NCI-H2029 (cell line): ENCODE measurements around the gene MELK.

Source experiments
- DNase-seq: peaks from one replicate; lab custom pipeline; 2025; lab: John Stamatoyannopoulos, UW

The MELK gene

DNA sequence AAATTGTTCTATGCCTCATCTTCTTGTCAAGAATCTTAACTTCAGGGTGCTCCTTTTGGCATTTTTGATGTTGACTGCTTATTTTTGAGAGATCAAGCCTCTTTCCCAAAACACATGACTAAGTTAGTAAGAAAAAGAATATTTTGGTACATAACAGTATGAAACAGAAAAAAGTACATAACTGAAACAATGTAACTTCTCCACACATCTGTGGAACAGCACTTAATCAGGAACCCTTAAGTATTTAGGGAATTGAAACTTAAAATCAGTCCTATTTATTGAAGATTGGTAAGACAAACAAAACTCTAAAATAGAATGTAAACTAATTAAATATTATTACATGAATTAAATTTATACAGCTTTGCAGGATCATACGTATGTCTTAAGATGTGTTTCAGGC lies 103.4 kb downstream of the MELK start:
- no peak for DNase-seq

DNA sequence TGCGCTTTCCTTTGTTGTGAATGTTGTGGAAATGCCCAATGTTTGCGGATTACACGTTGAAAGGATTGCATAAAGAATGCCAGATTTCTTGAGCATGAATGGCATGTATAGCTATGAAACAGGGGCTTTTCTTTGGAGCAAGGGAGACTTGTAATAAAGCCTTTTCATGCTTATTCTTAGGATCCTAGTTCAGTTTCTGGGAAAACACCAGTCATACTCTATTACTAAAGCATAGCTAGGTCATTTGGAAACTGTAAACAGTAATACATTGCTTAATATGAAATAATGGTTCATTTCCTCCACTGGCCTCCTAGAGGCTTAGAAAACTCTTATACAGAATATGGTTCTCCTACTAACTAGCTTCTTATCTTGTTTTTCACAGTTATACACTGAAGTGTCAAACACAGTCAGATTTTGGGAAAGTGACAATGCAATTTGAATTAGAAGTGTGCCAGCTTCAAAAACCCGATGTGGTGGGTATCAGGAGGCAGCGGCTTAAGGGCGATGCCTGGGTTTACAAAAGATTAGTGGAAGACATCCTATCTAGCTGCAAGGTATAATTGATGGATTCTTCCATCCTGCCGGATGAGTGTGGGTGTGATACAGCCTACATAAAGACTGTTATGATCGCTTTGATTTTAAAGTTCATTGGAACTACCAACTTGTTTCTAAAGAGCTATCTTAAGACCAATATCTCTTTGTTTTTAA lies 104.2 kb downstream of the MELK start:
- DNase-seq = no peak

DNA sequence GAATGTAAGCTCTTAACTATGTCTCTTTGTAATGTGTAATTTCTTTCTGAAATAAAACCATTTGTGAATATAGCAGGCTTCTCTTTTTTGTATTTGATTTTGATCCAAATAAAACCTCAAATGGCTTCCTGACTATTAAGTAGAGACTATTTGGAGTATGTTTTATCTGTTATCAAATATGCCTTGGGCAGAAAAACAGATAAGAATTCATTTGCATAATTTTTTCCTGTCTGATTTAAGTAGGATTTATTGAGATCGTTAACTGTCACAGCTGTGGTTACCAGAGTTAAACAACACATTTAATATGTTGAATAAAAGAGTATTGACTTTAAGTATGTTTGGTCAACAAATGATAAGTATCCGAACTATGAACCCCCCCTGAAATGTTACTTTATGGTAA lies 104.9 kb downstream of the MELK start:
- no peak for DNase-seq

DNA sequence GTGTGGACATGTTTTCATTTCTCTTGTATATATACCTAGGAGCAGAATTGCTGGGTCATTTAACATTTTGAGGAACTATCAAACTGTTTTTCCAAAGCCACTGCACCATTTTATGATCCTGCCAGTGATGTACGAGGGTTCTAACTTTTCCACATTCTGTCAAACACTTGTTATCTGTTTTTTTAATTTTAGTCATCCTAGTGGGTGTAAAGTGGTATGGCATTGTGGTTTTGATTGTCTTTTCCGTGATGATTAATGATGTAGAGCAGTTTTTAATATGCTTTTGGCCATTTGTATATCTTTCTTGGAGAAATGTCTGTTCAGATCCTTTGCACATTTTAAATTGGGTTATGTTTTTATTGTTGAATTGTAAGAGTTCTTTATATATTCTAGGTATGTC lies 107.0 kb downstream of the MELK start:
- no peak for DNase-seq

DNA sequence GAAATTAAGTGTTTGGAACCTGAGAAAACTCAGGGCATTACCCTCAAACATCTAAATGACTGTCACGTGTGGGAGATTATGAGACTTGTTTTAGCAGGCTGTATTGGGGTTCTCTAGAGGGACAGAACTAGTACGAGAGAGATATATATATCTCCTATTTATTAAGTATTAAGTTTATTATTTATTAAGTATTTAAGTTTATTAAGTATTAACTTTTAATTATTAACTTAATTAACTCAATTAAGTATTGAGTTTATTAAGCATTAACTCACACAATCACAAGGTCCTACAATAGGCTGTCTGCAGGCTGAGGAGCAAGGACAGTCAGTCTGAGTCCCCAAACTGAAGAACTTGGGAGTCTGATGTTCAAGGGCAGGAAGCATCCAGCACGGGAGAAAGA lies 113.8 kb downstream of the MELK start:
- no peak for DNase-seq

DNA sequence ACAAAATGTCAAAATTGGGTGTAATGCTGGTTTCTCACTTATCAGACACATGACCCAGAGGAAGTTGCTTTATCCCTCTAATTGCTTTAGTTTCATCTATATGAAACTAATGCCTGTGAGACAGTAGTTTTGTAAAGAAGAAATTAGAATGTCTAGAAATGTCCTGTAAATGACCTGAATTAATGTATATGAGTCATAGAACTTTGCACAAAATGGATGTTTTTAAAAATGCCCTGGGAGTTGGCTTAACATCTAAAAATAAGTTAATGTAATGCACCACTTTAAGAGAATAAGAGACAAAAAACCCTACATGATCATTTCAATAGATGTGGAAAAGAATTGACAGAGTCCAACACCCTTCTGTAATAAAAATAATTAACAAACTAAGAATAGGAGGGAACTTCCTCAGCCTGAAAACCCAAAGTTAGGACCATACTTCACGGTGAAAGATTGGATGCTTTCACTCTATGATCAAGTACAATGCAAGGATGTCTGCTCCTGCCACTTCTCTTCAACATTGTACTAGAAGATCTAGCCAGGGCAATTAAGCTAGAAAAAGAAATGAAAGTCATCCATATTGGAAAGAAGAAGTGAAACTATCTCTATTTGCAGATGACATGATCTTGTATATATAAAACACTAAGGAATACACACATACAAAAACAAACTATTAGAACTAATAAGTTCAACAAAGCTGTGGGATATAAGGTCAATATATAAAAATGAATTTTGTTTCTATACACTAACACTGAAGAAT lies 117.9 kb downstream of the MELK start:
- DNase-seq = no peak

DNA sequence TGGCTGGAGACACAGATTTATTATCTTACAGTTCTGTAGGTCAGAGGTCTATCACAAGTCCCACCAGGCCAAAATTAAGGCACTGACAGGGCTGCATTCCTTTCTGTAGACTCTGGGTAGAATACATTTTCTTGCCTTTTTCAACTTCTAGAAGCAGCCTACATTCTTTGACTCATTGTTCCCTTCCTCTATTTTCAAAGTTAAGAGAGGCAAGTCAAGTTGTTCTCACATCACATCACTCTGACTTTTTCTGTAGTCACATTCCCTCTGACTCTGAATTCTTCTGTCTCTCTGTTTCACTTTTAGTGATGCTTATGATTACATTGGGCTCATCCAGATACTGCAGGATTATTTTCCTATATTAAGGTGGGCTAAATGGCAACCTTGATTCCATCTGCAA lies 119.0 kb downstream of the MELK start:
- DNase-seq = no peak

DNA sequence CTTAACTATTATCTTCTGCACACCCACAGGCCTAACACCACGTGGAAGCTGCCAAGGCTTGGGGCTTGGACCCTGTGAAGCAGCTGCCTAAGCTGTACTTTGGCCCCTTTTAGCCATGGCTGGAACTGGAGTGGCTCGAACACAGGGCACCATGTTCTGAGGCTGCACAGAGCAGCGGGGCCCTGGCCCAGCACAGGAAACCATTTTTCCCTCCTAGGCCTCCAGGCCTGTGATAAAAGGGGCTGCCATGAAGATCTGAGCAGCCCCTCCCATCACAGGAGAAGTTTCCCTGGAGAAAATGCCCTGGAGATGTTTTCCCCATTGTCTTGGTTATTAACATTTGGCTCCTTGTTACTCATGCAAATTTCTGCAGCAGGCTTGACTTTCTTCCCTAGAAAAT lies 126.3 kb downstream of the MELK start:
- DNase-seq = no peak

DNA sequence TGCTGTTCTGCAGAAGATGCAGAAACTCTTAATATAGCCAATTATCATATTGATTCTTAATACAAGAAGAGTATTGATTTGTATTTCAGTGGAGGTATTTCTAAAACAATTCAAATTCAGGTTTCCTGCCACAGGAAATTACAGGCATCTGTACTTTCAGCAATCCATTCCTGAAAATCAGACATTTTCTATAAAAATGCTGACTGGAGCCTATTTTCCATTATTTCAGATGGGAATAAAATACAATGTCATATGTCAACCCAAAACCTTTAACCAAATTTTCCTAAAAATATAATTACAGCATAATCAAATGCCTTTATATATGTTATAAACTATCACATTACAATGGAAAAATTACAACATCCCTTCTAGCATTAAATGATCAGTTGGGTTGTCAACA lies 131.5 kb downstream of the MELK start:
- no peak for DNase-seq

DNA sequence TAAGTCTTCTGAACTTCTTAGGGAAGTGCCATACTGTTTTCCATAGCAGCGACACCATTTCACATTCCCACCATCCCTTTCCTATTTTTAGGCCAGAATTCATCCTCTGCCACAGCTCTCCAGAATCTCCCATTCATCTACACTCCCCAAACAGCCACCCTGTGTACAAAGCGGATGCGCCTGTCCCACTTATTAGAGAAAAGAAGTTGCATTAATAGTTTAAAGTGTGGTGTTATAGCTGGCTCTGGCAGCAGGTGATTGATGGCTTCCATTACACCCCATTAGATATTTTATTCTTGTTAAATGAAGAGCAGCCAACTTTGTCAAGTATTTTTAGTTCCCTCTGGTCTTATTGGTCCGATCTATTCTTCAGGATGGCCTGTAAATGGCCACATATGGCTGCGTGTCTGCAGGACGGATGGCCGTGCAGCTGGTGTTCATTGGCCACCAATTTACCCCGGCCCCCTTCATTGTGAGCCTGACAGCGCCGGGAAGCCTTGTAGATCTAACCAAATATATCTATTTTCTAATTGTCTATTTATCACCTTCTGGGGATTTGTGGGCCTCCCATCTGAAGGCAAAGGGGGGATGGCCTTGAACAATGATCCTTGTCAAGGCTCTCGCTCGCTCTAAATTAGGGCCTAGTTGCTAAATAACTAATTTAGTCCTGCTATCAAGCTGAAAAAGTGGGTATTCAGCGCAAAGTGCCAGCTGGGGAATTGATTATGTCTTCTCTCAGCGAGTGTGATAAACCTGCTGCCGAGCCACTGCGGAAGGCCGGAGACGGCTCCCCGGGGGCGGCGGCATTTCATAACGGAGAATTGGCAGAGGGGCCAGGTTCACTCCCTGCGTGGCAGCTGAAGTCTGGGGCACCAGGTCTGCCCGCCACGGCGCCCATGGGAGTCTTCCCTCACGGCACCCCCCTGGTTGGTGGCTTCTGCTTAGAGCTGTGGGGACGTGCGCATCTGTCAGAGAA lies 141.1 kb downstream of the MELK start:
- no peak for DNase-seq

DNA sequence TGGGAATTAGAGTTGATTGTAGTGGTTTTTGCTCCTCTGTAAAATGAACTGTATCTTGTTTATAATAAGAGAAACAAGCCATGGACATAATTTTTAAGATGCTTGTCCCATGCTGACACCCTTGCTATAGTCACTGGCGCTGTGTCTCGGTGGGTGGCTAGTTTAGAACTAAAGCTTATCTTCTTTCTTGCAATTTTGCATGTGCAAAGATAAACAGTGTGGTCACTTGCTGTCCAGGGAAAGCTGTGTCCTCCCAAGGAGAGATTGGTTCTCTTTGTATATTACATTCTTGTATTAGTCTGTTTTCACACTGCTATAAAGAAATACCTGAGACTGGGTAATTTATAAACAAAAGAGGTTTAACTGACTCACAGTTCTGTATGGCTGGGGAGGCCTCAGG lies 143.8 kb downstream of the MELK start:
- no peak for DNase-seq

DNA sequence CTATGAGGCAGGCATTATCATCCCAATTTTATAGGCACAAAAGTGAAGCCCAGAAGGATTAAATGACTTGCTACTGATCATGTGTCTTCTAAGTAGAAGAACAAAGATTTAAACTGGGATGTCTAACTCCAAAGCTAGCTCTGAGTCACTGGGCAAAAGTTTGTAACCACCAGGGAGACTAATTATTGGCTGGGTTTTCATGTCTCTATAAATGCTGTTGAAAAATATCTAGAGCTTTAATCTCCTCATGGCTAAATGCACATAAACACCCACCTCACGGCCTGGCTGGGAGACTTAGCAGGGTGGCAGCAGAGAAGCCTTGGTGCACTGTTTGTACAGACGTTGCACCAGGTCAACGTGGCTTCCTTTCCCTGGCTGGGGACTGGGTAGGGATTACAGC lies 144.6 kb downstream of the MELK start:
- DNase-seq = no peak

DNA sequence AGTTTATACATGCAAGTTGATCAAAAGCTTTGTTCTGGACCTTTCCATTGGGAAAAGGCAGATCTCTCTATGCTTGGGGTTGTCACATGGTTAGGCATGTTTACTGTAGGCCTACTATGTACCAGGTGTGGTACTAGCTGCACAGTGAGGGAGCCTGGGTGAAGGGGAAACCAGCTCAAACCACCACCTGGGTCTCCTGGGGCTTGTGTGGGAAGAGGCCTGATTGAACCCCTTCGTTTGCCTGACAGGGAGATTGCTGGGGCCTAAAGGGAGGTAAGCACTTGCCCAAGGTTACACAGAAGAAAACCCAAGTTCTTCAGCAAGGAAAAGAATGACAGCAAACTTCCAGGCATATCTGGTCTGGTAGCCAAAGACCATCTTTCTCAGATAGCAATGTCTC lies 145.9 kb downstream of the MELK start:
- no peak for DNase-seq

DNA sequence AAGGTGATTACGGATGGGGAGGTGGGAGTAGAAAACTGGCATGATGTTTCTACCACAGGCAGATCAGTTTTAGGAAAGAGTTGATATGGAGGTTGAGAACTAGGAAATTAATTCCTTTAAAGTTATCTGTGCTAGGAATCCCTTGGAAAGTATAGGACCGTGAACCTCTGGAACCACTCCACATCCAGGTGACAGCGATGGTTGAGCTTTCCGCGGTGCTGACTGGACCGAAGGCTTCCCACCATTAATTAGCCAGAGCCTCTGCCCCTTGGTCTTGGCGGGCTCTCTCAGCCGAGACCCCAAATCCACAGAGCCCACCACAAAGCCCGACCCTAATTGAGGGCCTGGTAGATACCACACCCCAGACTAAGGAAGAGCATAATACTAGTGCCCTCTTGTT lies 147.3 kb downstream of the MELK start:
- DNase-seq = no peak

DNA sequence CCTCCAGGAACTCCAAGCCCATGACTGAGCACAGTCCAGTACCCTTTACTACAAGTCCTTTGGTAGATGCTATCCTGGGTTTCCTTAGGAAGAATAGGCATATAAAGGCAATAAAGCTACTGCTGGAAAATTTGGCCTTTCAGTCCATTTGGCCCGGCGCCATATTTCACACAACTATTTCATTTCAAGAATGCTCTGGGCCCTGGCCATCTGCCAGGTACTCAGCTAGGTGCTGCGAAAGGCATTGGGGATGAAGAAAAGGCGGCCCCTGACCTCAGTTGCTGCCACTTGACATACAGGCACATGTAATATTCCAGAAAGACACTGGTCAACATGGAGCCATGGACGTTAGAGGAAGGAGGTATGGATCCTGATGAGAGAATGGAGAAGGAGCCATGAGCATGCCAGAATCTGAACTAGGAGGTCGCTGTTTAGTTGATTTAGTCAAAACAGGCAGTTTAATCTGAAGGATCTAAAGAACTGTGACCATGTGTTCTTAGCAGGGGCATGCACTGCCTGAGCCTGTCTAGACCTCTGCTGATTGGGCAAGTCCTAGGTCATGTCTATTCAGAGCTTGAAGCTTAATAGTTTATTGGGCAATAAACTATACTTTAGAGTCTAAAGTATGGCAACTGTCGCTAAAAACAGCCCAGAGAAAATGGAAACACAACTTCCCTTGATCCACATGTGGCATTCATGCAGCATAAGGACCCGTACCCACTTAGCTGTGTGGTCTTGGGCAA lies 149.3 kb downstream of the MELK start:
- peak; percentile 66 for DNase-seq

DNA sequence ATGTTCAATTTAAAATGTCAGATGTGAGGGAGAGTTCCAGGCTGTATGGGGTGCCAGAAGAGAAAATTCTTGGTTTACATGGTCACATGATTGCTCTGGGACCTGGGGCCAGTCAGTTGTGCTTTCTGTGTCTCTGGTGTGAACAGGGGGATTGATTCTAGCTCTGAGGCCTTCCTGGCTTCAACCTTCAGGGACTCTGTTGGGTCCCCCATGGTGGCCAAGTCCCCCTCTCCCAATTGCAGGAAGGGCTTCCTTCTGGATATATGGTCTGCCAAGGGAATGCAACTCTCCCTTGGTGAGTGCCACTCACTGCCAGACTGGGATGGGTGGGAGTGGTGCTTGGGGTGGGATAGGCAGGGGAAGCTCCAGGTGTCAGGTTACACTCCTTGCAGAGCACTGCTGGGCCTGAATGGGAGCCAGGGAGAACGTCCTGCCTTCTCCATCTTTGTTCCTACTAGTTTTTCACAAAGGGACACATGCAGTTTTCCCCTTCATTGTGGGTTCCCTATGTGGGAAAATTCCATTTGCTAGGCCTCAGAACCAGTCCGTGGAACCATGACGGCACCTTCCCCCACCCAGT lies 153.2 kb downstream of the MELK start:
- no peak for DNase-seq
